Measurements from ENCODE around the gene DCP1A.
A peak's percentile ranks its signal among the peaks of the same experiment; 100 is the strongest.
"Not testable (repeated sequence)": the region's sequence is repeated elsewhere in the genome, so short reads cannot be mapped to it uniquely, and the experiment has no call there.

The DCP1A gene

DNA sequence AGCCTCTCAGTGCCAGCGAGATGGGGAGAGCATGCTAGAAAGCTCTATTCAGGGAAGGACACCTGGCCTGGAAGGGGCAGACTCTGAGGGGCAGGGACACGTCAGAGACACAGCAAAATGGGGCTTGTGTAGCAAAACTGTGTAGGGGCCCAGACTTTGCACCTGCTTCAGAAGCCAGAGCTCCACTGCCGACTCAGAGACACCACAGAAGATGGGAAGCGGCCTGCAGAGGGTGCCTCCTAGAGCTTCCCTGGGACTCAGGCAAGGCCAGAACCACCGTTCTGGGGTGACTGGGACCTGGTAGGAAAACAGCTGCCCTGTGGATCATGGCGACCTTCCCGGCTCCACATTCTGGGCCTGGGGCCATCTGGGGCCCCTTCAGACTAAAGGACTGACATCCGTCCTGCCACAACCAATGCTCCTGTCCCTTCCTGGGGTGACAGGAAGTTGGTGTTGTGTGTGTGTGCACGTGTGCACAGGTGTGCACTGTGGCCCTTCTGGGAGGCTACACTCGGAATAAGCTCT is 74.1 kb downstream of the DCP1A start:
- Histone ChIP-seq H3K9me3 (ENCODE audit: control insufficient read depth in 2 of 2, low read length in 2 of 2) (no peaks in the 10 kb centered on the region), H3K36me3 (ENCODE audit: control insufficient read depth in 2 of 2, insufficient read depth in 2 of 2, low read length in 2 of 2) (no peaks in the 10 kb centered on the region), H3K4me1 (ENCODE audit: control insufficient read depth in 2 of 2, insufficient read depth in 2 of 2, low read length in 2 of 2) (peaks cover 5 to 8% of the 10 kb centered on the region in 2 donors), H3K4me3 (ENCODE audit: low read length in 2 of 2) (no peak overlapping the region), H3K9ac (ENCODE audit: low read depth in 1 of 2, low read length in 2 of 2) (no peak overlapping the region), H3K27me3 (ENCODE audit: control insufficient read depth in 2 of 2, insufficient read depth in 2 of 2, low read length in 2 of 2) (no peaks in the 10 kb centered on the region), H3K27ac (ENCODE audit: low read depth in 2 of 2, low read length in 2 of 2) (no peak overlapping the region)

GRCh38 chr3:53269888-53270880 is 77.2 kb downstream of the DCP1A start:
- no peak overlapping the region for H3K4me3 ChIP-seq (ENCODE audit: low read length in 2 of 2)
- H3K27me3 ChIP-seq (ENCODE audit: control insufficient read depth in 2 of 2, insufficient read depth in 2 of 2, low read length in 2 of 2) = no peaks in the 10 kb centered on the region
- H3K9me3 ChIP-seq (ENCODE audit: control insufficient read depth in 2 of 2, low read length in 2 of 2) = no peaks in the 10 kb centered on the region
- peak overlapping the region in 1 of 2 donors; percentile 1 for H3K9ac ChIP-seq (ENCODE audit: low read depth in 1 of 2, low read length in 2 of 2)
- H3K36me3 ChIP-seq (ENCODE audit: control insufficient read depth in 2 of 2, insufficient read depth in 2 of 2, low read length in 2 of 2) = no peaks in the 10 kb centered on the region
- peaks cover 5 to 7% of the 10 kb centered on the region in 2 donors for H3K4me1 ChIP-seq (ENCODE audit: control insufficient read depth in 2 of 2, insufficient read depth in 2 of 2, low read length in 2 of 2)
- H3K27ac ChIP-seq (ENCODE audit: low read depth in 2 of 2, low read length in 2 of 2) = peak overlapping the region; percentile 7 to 56

- not testable (repeated sequence) for H3K4me1 ChIP-seq (ENCODE audit: control insufficient read depth in 2 of 2, insufficient read depth in 2 of 2, low read length in 2 of 2); H3K36me3 ChIP-seq (ENCODE audit: control insufficient read depth in 2 of 2, insufficient read depth in 2 of 2, low read length in 2 of 2); H3K27ac ChIP-seq (ENCODE audit: low read depth in 2 of 2, low read length in 2 of 2); H3K9me3 ChIP-seq (ENCODE audit: control insufficient read depth in 2 of 2, low read length in 2 of 2); H3K27me3 ChIP-seq (ENCODE audit: control insufficient read depth in 2 of 2, insufficient read depth in 2 of 2, low read length in 2 of 2); H3K4me3 ChIP-seq (ENCODE audit: low read length in 2 of 2); H3K9ac ChIP-seq (ENCODE audit: low read depth in 1 of 2, low read length in 2 of 2)
These were observed 78.2 kb downstream of the DCP1A start for GRCh38 chr3:53269193-53269592.

DNA sequence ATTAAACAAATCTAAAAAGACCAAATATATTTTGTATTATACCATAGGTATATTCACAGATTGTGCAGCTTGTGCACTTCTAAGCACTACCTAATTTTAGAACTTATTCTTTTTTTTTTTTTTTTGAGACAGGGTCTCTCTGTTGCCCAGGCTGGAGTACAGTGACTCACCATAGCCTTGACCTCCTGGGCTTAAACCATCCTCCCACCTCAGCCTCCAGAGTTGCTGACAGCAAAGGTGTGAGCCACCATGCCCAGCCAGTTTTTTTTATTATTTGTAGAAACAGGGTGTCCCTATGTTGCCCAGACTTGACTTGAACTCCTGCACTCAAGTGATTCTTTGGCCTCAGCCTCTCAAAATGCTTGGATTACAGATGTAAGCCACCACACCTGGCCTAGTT is 79.6 kb downstream of the DCP1A start:
- Histone ChIP-seq H3K4me1 (ENCODE audit: control insufficient read depth in 2 of 2, insufficient read depth in 2 of 2, low read length in 2 of 2) (peaks cover 5 to 7% of the 10 kb centered on the region in 2 donors), H3K27ac (ENCODE audit: low read depth in 2 of 2, low read length in 2 of 2) (no peak overlapping the region), H3K4me3 (ENCODE audit: low read length in 2 of 2) (no peak overlapping the region), H3K9ac (ENCODE audit: low read depth in 1 of 2, low read length in 2 of 2) (no peak overlapping the region), H3K36me3 (ENCODE audit: control insufficient read depth in 2 of 2, insufficient read depth in 2 of 2, low read length in 2 of 2) (no peaks in the 10 kb centered on the region), H3K27me3 (ENCODE audit: control insufficient read depth in 2 of 2, insufficient read depth in 2 of 2, low read length in 2 of 2) (no peaks in the 10 kb centered on the region), H3K9me3 (ENCODE audit: control insufficient read depth in 2 of 2, low read length in 2 of 2) (no peaks in the 10 kb centered on the region)

DNA sequence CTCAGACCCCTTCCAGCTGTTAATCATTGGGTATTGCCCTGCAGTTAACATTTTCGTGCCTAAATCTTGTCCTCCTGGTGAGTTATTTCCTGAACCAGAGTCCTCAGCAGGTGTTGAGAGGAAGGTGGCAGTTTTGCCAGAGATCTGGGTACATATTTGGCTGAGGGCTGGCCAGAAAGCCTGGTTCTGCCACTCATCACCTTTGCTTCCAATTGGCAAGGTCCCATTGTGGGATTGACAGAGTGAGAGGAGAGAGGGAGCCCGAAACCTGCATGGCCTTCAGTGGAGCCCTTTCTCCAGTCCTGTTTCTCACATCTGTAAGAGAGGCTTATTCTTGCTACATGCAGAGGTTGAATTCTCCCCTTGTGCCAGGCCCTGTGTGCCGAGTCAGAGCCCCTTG is 82.6 kb downstream of the DCP1A start:
- Histone ChIP-seq H3K27ac (ENCODE audit: low read depth in 2 of 2, low read length in 2 of 2) (no peak overlapping the region), H3K4me3 (ENCODE audit: low read length in 2 of 2) (no peak overlapping the region), H3K9ac (ENCODE audit: low read depth in 1 of 2, low read length in 2 of 2) (no peak overlapping the region), H3K9me3 (ENCODE audit: control insufficient read depth in 2 of 2, low read length in 2 of 2) (no peaks in the 10 kb centered on the region), H3K27me3 (ENCODE audit: control insufficient read depth in 2 of 2, insufficient read depth in 2 of 2, low read length in 2 of 2) (no peaks in the 10 kb centered on the region), H3K36me3 (ENCODE audit: control insufficient read depth in 2 of 2, insufficient read depth in 2 of 2, low read length in 2 of 2) (no peaks in the 10 kb centered on the region), H3K4me1 (ENCODE audit: control insufficient read depth in 2 of 2, insufficient read depth in 2 of 2, low read length in 2 of 2) (peaks cover under 1 to 1% of the 10 kb centered on the region in 2 donors)

DNA sequence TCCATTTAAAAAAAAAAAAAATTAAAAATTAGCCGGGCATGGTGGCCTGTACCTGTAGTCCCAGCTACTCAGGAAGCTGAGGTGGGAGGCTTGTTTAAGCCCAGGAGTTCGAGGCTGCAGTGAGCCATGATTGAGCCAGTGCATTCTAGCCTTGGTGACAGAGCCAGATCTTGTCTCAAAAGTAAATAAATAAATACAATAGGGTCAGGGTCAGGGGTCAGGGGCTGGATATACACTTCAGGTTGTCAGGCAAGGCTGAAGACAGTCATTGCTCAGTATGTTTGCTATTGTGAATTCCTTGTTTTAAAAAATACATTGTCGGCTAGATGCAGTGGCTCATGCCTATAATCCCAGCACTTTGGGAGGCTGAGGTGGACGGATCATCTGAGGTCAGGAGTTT is 83.4 kb downstream of the DCP1A start:
- no peaks in the 10 kb centered on the region for H3K4me1 ChIP-seq (ENCODE audit: control insufficient read depth in 2 of 2, insufficient read depth in 2 of 2, low read length in 2 of 2)
- H3K27ac ChIP-seq (ENCODE audit: low read depth in 2 of 2, low read length in 2 of 2) = no peak overlapping the region

GRCh38 chr3:53261712-53262111 is 85.6 kb downstream of the DCP1A start:
- H3K36me3 ChIP-seq (ENCODE audit: control insufficient read depth in 2 of 2, insufficient read depth in 2 of 2, low read length in 2 of 2) = no peaks in the 10 kb centered on the region
- no peak overlapping the region for H3K9ac ChIP-seq (ENCODE audit: low read depth in 1 of 2, low read length in 2 of 2)
- no peaks in the 10 kb centered on the region for H3K4me1 ChIP-seq (ENCODE audit: control insufficient read depth in 2 of 2, insufficient read depth in 2 of 2, low read length in 2 of 2)
- no peak overlapping the region for H3K4me3 ChIP-seq (ENCODE audit: low read length in 2 of 2)
- no peak overlapping the region for H3K27ac ChIP-seq (ENCODE audit: low read depth in 2 of 2, low read length in 2 of 2)
- H3K9me3 ChIP-seq (ENCODE audit: control insufficient read depth in 2 of 2, low read length in 2 of 2) = no peaks in the 10 kb centered on the region
- no peaks in the 10 kb centered on the region for H3K27me3 ChIP-seq (ENCODE audit: control insufficient read depth in 2 of 2, insufficient read depth in 2 of 2, low read length in 2 of 2)

More for the DNA sequence above, 83.4 kb downstream of the DCP1A start:
- Histone ChIP-seq H3K9ac (ENCODE audit: low read depth in 1 of 2, low read length in 2 of 2) (no peak overlapping the region), H3K4me3 (ENCODE audit: low read length in 2 of 2) (no peak overlapping the region), H3K36me3 (ENCODE audit: control insufficient read depth in 2 of 2, insufficient read depth in 2 of 2, low read length in 2 of 2) (no peaks in the 10 kb centered on the region), H3K27me3 (ENCODE audit: control insufficient read depth in 2 of 2, insufficient read depth in 2 of 2, low read length in 2 of 2) (no peaks in the 10 kb centered on the region), H3K9me3 (ENCODE audit: control insufficient read depth in 2 of 2, low read length in 2 of 2) (no peaks in the 10 kb centered on the region)

GRCh38 chr3:53260286-53260785 is 87.0 kb downstream of the DCP1A start:
- H3K9me3 ChIP-seq (ENCODE audit: control insufficient read depth in 2 of 2, low read length in 2 of 2) = no peaks in the 10 kb centered on the region
- no peak overlapping the region for H3K9ac ChIP-seq (ENCODE audit: low read depth in 1 of 2, low read length in 2 of 2)
- H3K27me3 ChIP-seq (ENCODE audit: control insufficient read depth in 2 of 2, insufficient read depth in 2 of 2, low read length in 2 of 2) = no peaks in the 10 kb centered on the region
- H3K36me3 ChIP-seq (ENCODE audit: control insufficient read depth in 2 of 2, insufficient read depth in 2 of 2, low read length in 2 of 2) = no peaks in the 10 kb centered on the region
- no peak overlapping the region for H3K4me3 ChIP-seq (ENCODE audit: low read length in 2 of 2)
- H3K27ac ChIP-seq (ENCODE audit: low read depth in 2 of 2, low read length in 2 of 2) = no peak overlapping the region
- H3K4me1 ChIP-seq (ENCODE audit: control insufficient read depth in 2 of 2, insufficient read depth in 2 of 2, low read length in 2 of 2) = no peaks in the 10 kb centered on the region

- H3K9me3 ChIP-seq (ENCODE audit: control insufficient read depth in 2 of 2, low read length in 2 of 2) = no peaks in the 10 kb centered on the region
- H3K36me3 ChIP-seq (ENCODE audit: control insufficient read depth in 2 of 2, insufficient read depth in 2 of 2, low read length in 2 of 2) = no peaks in the 10 kb centered on the region
- H3K27ac ChIP-seq (ENCODE audit: low read depth in 2 of 2, low read length in 2 of 2) = no peak overlapping the region
- no peaks in the 10 kb centered on the region for H3K27me3 ChIP-seq (ENCODE audit: control insufficient read depth in 2 of 2, insufficient read depth in 2 of 2, low read length in 2 of 2)
- no peak overlapping the region for H3K4me3 ChIP-seq (ENCODE audit: low read length in 2 of 2)
- peaks cover 3 to 5% of the 10 kb centered on the region in 2 donors for H3K4me1 ChIP-seq (ENCODE audit: control insufficient read depth in 2 of 2, insufficient read depth in 2 of 2, low read length in 2 of 2)
- no peak overlapping the region for H3K9ac ChIP-seq (ENCODE audit: low read depth in 1 of 2, low read length in 2 of 2)
These were observed 87.7 kb downstream of the DCP1A start for GRCh38 chr3:53259427-53260259.

Data from mucosa of rectum (tissue), 2 donors.